K562 (cell line): ENCODE results near the gene MBOAT1. TPM values are rescaled to one million over a fixed set of nuclear protein-coding genes. Genes with fewer than 3 reads are reported as not detected.

Experiments used
- ATF1 ChIP-seq, 2 experiments: fragments of 450-650 bp in 1 of 2; IDR thresholded peaks; 2 replicates each; pipeline ENCODE4 v1.6.1; 2016; ENCODE audit warnings: missing compliant biosample characterization in 1 of 2, missing genetic modification characterization in 1 of 2
- ELF1 ChIP-seq: fragments of 200-800 bp; sonication (Bioruptor generic); IDR thresholded peaks from 2 replicates; pipeline ENCODE4 v1.6.1; 2016; ENCODE audit warnings: missing genetic modification characterization, missing compliant biosample characterization
- GATA2 ChIP-seq: sonication (generic); formaldehyde crosslinking; IDR thresholded peaks from 2 replicates; pipeline ENCODE4 v1.4.0; 2020; ENCODE audit warnings: mild to moderate bottlenecking, missing genetic modification reagents
- GTF2A2 ChIP-seq: IDR thresholded peaks from 2 replicates; pipeline ENCODE4 v1.6.1; 2016; ENCODE audit warnings: mild to moderate bottlenecking, missing genetic modification characterization, missing compliant biosample characterization
- MYC ChIP-seq, 2 experiments: fragments of 250-450 bp in 1 of 2; sonication (Bioruptor Pico) in 1 of 2; IDR thresholded peaks; 2 replicates each; pipeline versions ENCODE4 v1.5.1 to v1.6.1; 2012 to 2021; ENCODE audit warnings: low read depth in 2 of 2, borderline replicate concordance in 1 of 2, improper control_type of control experiment in 1 of 2, low read length in 1 of 2, mild to moderate bottlenecking in 1 of 2, moderate library complexity in 1 of 2
- PHF8 ChIP-seq: fragments of 200-600 bp; sonication (generic); IDR thresholded peaks from 2 replicates; pipeline ENCODE4 v1.6.1; 2012; ENCODE audit warnings: mixed run types, mild to moderate bottlenecking, inconsistent platforms, low read length, moderate library complexity, borderline replicate concordance
- RBBP5 ChIP-seq: fragments of 200-600 bp; sonication (generic); IDR thresholded peaks from 2 replicates; pipeline ENCODE4 v1.6.1; 2012; ENCODE audit warnings: borderline replicate concordance, mild to moderate bottlenecking, low read length, control low read depth, inconsistent platforms; ENCODE audit not compliant: insufficient read depth, poor library complexity, severe bottlenecking
- RBM14 ChIP-seq: fragments of 200-400 bp; formaldehyde crosslinking; IDR thresholded peaks from 2 replicates; pipeline ENCODE4 v1.6.1; 2018; ENCODE audit warnings: low read depth, mild to moderate bottlenecking, low read length, moderate library complexity, borderline replicate concordance; ENCODE audit not compliant: insufficient read depth
- SMARCA5 ChIP-seq: fragments of 450-650 bp; IDR thresholded peaks from 2 replicates; pipeline ENCODE4 v1.6.1; 2016
- TARDBP ChIP-seq: fragments of 450-650 bp; IDR thresholded peaks from 2 replicates; pipeline ENCODE4 v1.6.1; 2016
- ZBTB17 ChIP-seq: fragments of 450-650 bp; formaldehyde crosslinking; IDR thresholded peaks from 2 replicates; pipeline ENCODE4 v1.4.0; 2020; ENCODE audit warnings: mild to moderate bottlenecking
- ZEB2 ChIP-seq: fragments of 450-650 bp; IDR thresholded peaks from 2 replicates; pipeline ENCODE4 v1.6.1; 2016
- ZNF143 ChIP-seq: sonication (generic); formaldehyde crosslinking; IDR thresholded peaks from 2 replicates; pipeline ENCODE4 v1.9.0; 2022; ENCODE audit warnings: mild to moderate bottlenecking, missing genetic modification reagents
- polyA plus RNA-seq, 8 experiments: library from polyadenylated mRNA; depleted of rRNA in 4 of 8; stranded (reverse) in 5 of 8; unstranded in 3 of 8; fragments of >200 nt; fragmentation: Nextera tagmentation in 2 of 8; fragmentation: Illumina TruSeq in 1 of 8; extraction: Ambion mirVana in 2 of 8; extraction: Trizol in 1 of 8; gene quantifications; 2 replicates each; pipeline versions ENCODE4 v1.2.1 to v1.2.3, GENCODE V29; 2011 to 2014; ENCODE audit warnings: inconsistent platforms in 1 of 8, missing spikeins in 1 of 8
- total RNA-seq, 7 experiments: library from RNA; depleted of rRNA in 6 of 7; stranded (reverse); fragments of >200 nt in 6 of 7; fragmentation: Illumina TruSeq in 2 of 7; extraction: Trizol in 2 of 7; gene quantifications; 2 replicates each; pipeline versions ENCODE4 v1.2.1 to v1.2.3, GENCODE V29; 2011 to 2021; ENCODE audit warnings: low replicate concordance in 1 of 7
- TF ChIP-seq, protein P1 (sequence below), 2 experiments: fragments of 450-650 bp; IDR thresholded peaks; 2 replicates each; pipeline ENCODE4 v1.6.1; 2016
- TF ChIP-seq, protein P2 (sequence below): fragments of 250-450 bp; sonication (Bioruptor Pico); IDR thresholded peaks from 2 replicates; pipeline ENCODE4 v1.4.0; 2020
- TF ChIP-seq, protein P3 (sequence below): sonication (generic); formaldehyde crosslinking; IDR thresholded peaks from 2 replicates; pipeline ENCODE4 v1.8.1; 2022; ENCODE audit warnings: missing genetic modification reagents
- TF ChIP-seq, protein P4 (sequence below), 2 experiments: IDR thresholded peaks; 2 replicates each; pipeline ENCODE4 v1.6.1; 2011; ENCODE audit warnings: borderline replicate concordance in 1 of 2, control low read depth in 1 of 2, low read depth in 1 of 2, low read length in 1 of 2, mild to moderate bottlenecking in 1 of 2, mixed read lengths in 1 of 2, moderate library complexity in 1 of 2; ENCODE audit not compliant: insufficient read depth in 1 of 2, insufficient read length in 1 of 2, poor library complexity in 1 of 2, severe bottlenecking in 1 of 2; ENCODE audit errors: extremely low read depth in 1 of 2

MBOAT1 gene
- total and polyA plus RNA-seq, 9 of the 15 experiments (the other 6 are each of a cell fraction or from before 2014, with no cell fraction given): 0.13 to 16.5 (median 10.3) TPM

DNA sequence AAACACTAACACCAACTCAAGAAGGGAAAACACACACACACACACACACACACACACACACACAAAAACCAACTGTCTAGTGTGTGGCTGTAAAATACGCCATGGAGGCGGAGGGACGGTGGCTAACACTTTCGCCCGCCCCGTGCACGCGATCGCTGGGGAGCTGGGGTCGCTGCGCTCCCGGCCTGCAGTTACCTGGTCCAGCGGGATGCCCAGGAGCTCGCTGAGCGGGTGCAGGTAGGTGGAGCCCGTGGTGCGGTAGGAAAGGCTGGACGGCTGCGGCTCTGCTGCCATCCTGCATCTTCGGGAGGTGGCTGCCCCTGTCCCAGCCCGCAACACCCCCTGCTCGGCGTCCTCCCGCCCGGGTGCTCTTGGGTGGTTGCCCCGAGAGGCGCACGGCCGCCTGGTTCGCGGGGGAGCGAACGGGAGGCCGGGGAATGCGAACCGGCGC, 303 bp downstream of the MBOAT1 start (continued):
- TF ChIP-seq, protein P1, sequence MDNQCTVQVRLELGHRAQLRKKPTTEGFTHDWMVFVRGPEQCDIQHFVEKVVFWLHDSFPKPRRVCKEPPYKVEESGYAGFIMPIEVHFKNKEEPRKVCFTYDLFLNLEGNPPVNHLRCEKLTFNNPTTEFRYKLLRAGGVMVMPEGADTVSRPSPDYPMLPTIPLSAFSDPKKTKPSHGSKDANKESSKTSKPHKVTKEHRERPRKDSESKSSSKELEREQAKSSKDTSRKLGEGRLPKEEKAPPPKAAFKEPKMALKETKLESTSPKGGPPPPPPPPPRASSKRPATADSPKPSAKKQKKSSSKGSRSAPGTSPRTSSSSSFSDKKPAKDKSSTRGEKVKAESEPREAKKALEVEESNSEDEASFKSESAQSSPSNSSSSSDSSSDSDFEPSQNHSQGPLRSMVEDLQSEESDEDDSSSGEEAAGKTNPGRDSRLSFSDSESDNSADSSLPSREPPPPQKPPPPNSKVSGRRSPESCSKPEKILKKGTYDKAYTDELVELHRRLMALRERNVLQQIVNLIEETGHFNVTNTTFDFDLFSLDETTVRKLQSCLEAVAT (IDR thresholded peaks at IDR 0.05): peak; percentile 64; a peak in 3 of 4 replicates
- TF ChIP-seq, protein P2, sequence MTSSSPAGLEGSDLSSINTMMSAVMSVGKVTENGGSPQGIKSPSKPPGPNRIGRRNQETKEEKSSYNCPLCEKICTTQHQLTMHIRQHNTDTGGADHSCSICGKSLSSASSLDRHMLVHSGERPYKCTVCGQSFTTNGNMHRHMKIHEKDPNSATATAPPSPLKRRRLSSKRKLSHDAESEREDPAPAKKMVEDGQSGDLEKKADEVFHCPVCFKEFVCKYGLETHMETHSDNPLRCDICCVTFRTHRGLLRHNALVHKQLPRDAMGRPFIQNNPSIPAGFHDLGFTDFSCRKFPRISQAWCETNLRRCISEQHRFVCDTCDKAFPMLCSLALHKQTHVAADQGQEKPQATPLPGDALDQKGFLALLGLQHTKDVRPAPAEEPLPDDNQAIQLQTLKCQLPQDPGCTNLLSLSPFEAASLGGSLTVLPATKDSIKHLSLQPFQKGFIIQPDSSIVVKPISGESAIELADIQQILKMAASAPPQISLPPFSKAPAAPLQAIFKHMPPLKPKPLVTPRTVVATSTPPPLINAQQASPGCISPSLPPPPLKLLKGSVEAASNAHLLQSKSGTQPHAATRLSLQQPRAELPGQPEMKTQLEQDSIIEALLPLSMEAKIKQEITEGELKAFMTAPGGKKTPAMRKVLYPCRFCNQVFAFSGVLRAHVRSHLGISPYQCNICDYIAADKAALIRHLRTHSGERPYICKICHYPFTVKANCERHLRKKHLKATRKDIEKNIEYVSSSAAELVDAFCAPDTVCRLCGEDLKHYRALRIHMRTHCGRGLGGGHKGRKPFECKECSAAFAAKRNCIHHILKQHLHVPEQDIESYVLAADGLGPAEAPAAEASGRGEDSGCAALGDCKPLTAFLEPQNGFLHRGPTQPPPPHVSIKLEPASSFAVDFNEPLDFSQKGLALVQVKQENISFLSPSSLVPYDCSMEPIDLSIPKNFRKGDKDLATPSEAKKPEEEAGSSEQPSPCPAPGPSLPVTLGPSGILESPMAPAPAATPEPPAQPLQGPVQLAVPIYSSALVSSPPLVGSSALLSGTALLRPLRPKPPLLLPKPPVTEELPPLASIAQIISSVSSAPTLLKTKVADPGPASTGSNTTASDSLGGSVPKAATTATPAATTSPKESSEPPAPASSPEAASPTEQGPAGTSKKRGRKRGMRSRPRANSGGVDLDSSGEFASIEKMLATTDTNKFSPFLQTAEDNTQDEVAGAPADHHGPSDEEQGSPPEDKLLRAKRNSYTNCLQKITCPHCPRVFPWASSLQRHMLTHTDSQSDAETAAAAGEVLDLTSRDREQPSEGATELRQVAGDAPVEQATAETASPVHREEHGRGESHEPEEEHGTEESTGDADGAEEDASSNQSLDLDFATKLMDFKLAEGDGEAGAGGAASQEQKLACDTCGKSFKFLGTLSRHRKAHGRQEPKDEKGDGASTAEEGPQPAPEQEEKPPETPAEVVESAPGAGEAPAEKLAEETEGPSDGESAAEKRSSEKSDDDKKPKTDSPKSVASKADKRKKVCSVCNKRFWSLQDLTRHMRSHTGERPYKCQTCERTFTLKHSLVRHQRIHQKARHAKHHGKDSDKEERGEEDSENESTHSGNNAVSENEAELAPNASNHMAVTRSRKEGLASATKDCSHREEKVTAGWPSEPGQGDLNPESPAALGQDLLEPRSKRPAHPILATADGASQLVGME (CRISPR knock-in tag): peak; percentile 18; the same call in 1 of the 2 replicates
- TF ChIP-seq, protein P3, sequence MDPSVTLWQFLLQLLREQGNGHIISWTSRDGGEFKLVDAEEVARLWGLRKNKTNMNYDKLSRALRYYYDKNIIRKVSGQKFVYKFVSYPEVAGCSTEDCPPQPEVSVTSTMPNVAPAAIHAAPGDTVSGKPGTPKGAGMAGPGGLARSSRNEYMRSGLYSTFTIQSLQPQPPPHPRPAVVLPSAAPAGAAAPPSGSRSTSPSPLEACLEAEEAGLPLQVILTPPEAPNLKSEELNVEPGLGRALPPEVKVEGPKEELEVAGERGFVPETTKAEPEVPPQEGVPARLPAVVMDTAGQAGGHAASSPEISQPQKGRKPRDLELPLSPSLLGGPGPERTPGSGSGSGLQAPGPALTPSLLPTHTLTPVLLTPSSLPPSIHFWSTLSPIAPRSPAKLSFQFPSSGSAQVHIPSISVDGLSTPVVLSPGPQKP (CRISPR knock-in tag): no peak
- TF ChIP-seq ZBTB17 (CRISPR knock-in tag): peak; percentile 67; the same call in 1 of the 2 replicates
- no peak for TF ChIP-seq MYC (IDR thresholded peaks at IDR 0.05; ENCODE audit: low read depth, low read length)
- peak; percentile 61; the same call in 1 of the 2 replicates for TF ChIP-seq MYC (CRISPR knock-in tag; IDR thresholded peaks at IDR 0.05; ENCODE audit: borderline replicate concordance, low read depth)
- TF ChIP-seq SMARCA5: peak; percentile 71; the same call in 1 of the 2 replicates
- TF ChIP-seq PHF8: peak; percentile 57; the same call in 1 of the 2 replicates
- TF ChIP-seq RBBP5: peak; percentile 93
- TF ChIP-seq ZNF143 (CRISPR knock-in tag): 0 out of 2 replicates have a peak, but pooled peaks have one; percentile 29
- peak; percentile 59 for TF ChIP-seq ZEB2
- TF ChIP-seq GATA2: 0 out of 2 replicates have a peak, but pooled peaks have one; percentile 8
- 0 out of 2 replicates have a peak, but pooled peaks have one; percentile 45 for TF ChIP-seq RBM14
- no peak for TF ChIP-seq TARDBP
- TF ChIP-seq, protein P4, sequence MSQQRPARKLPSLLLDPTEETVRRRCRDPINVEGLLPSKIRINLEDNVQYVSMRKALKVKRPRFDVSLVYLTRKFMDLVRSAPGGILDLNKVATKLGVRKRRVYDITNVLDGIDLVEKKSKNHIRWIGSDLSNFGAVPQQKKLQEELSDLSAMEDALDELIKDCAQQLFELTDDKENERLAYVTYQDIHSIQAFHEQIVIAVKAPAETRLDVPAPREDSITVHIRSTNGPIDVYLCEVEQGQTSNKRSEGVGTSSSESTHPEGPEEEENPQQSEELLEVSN (IDR thresholded peaks at IDR 0.05; ENCODE audit: borderline replicate concordance in 1 of 2, extremely low read depth in 1 of 2, insufficient read depth in 1 of 2, insufficient read length in 1 of 2, low read depth in 1 of 2, low read length in 1 of 2, poor library complexity in 1 of 2, severe bottlenecking in 1 of 2): no peak
- 0 out of 2 replicates have a peak, but pooled peaks have one; percentile 42 for TF ChIP-seq ELF1 (tag)
- TF ChIP-seq GTF2A2: no peak
- TF ChIP-seq ATF1 (CRISPR knock-in tag; IDR thresholded peaks at IDR 0.05): no peak
- peak; percentile 39; the same call in 1 of the 2 replicates for TF ChIP-seq ATF1 (tag; IDR thresholded peaks at IDR 0.05)
